Coronary artery (tissue), 2 donors: Measurements from ENCODE around the gene ARHGDIB.

ENCODE experiments used
- DNase-seq: peaks from one replicate; pipeline ENCODE4 v3.0.0-alpha.2; 2017; ENCODE audit warnings: low spot score
- H3K27ac ChIP-seq, 2 donors: fragments of 200-600 bp; sonication (generic); one replicate each; pipeline ENCODE4 v1.5.1; 2016 to 2019
- H3K4me3 ChIP-seq: fragments of 200-600 bp; sonication (generic); 2 replicates; pipeline ENCODE4 v1.5.1; 2016; ENCODE audit warnings: mild to moderate bottlenecking, moderate library complexity
- TF ChIP-seq, protein P1 (sequence below): fragments of 200-600 bp; sonication (generic); IDR thresholded peaks from one replicate; pipeline ENCODE4 v1.5.1; 2019; ENCODE audit warnings: antibody characterized with exemption

ARHGDIB gene

DNA sequence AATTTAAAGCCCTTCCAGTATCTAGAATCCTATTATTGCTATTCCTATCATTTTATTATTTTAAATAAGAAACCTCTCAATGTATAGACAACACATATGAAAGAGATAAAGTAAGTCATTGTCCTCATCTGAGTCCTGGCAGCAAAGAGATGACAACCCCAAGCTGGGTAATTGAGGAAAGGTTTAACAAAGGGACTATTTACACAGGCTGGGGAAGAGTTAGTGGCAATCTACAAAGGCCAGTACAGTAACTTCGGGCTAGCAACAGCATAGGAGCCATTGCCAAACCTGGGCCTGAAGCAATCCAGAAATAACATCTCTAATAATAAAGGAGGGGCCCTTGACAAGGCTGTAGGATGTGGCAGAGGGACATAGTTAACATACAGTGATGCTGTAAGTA is 22.6 kb upstream of the ARHGDIB start:
- H3K4me3 ChIP-seq: no peak overlapping the region
- DNase-seq: no peak
- H3K27ac ChIP-seq: no peak overlapping the region
- TF ChIP-seq, protein P1, sequence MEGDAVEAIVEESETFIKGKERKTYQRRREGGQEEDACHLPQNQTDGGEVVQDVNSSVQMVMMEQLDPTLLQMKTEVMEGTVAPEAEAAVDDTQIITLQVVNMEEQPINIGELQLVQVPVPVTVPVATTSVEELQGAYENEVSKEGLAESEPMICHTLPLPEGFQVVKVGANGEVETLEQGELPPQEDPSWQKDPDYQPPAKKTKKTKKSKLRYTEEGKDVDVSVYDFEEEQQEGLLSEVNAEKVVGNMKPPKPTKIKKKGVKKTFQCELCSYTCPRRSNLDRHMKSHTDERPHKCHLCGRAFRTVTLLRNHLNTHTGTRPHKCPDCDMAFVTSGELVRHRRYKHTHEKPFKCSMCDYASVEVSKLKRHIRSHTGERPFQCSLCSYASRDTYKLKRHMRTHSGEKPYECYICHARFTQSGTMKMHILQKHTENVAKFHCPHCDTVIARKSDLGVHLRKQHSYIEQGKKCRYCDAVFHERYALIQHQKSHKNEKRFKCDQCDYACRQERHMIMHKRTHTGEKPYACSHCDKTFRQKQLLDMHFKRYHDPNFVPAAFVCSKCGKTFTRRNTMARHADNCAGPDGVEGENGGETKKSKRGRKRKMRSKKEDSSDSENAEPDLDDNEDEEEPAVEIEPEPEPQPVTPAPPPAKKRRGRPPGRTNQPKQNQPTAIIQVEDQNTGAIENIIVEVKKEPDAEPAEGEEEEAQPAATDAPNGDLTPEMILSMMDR: no peak

DNA sequence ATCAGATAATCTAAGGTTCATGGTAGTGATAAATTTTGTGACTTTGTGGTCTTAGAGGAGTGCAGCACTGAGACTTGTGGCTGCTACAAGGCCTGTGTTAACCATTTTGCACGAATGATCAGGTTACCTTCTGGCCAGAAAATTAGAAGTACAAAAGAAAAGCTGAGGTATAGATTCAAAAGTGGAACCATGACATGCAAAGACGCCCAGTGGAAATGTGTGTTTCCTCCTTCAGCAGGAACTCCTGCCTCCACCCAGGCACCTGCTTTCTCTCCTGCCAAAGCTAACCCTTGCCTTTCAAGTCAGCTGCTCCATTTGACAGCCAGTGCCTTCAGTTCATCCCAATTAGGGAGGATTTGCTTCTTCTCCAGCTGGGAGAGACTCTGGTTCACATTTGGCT is 21.6 kb upstream of the ARHGDIB start:
- Histone ChIP-seq H3K27ac (no peak overlapping the region), H3K4me3 (no peak overlapping the region)
- no peak for DNase-seq
- TF ChIP-seq, protein P1: no peak

DNA sequence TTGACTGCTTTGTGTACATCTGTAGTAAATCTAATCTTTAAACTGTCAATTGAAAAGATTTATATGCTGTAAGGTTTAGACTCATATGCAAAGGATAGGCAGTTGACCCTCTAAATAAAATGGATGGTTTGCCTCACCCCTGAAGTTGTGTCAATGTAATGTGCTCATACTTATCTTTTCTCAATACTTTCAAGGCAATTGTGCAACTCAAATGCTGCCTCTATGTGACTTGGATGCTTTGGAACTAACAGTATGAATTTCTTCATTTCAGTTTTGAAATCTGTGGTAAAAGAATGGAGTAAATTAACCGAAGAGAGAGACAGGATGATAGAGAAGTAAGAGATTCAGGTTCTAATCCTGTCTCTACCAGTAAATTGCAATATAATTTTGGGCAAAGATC is 21.2 kb upstream of the ARHGDIB start:
- TF ChIP-seq, protein P1: no peak
- Histone ChIP-seq H3K4me3 (no peak overlapping the region), H3K27ac (no peak overlapping the region)
- no peak for DNase-seq

DNA sequence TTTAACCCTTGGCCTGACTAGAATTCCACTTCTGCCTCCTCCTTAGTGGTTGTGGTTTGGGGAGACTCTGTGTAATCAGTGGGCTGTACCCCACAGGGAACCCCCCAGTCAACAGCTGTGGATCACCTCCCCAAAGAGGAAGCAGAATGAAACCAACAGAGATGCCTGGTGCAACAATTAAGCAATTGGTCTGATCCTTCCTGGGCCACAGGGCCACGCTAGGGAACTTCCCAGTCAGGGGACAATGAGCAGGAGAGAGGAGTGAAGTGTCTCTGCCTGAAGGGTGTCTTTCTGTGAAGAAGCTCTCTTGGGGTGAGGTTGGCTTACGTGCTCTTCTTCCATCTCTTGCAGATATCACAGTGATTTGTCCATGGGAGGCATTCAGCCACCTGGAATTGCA is 19.6 kb upstream of the ARHGDIB start:
- H3K4me3 ChIP-seq: no peak overlapping the region
- DNase-seq: no peak
- TF ChIP-seq, protein P1: no peak
- H3K27ac ChIP-seq: no peak overlapping the region

DNA sequence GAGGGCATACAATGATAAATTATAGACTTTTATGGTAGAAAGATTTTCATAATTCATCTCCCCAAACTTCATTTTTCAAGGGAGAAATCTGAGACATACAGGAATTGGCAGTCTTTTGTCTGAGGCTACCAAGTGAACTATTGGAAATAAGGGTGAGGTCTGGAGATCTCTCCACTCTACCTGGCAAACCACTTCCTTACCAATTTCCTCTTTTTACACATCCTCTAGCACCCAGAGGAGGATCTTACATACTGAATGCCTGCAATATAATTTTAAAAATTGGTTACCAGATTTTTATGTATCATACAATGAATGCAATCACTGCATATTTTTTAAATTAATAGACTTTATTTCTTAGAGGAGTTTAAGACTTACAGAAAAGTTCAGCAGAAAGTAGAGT is 18.1 kb upstream of the ARHGDIB start:
- TF ChIP-seq, protein P1: no peak
- H3K4me3 ChIP-seq: no peak overlapping the region
- no peak for DNase-seq
- no peak overlapping the region for H3K27ac ChIP-seq

DNA sequence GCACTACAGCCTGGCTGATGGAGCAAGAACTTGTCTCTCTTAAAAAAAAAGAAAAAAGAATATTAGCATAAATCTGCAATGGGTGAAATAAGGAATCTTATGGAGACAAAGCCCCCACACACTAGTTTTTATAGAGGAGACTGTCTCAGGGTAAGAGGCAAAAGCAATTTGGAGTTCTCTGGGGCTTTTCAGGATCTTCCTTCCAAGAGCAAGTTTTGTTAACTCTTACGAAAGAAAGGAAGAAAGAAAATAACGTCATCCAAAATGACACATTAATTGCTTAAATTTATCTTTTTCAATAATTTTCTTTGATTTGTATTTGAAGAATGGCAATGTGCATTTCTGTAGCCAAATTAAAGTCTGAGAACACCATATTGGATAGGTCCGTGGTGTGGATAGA is 15.3 kb upstream of the ARHGDIB start:
- no peak for DNase-seq
- H3K4me3 ChIP-seq: no peak overlapping the region
- TF ChIP-seq, protein P1: no peak
- no peak overlapping the region for H3K27ac ChIP-seq

DNA sequence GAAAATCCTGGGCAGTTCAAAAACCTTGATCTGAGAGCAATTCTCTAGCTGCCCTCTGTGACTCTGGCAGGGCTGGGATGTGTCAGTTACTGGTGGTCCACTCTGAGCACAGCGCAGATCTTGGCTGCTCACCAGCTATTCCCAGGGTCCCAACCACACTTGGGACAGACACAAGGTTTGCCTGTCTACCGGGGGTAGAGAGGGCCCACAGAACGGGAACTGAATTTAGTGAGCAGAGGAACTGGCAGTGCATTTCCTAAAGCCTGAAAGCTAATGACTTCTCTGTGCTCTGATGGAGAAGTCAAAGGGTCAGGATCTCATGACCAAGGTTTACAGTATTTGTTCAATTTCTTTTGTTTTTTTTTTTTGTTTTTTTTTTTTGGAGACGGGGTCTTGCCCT is 14.1 kb upstream of the ARHGDIB start:
- TF ChIP-seq, protein P1: no peak
- no peak overlapping the region for H3K27ac ChIP-seq
- no peak for DNase-seq
- H3K4me3 ChIP-seq: no peak overlapping the region
